Pancreas (tissue), 10 donors: ENCODE measurements around the gene ARHGAP31. TPM values are rescaled to one million over a fixed set of nuclear protein-coding genes. Genes with fewer than 3 reads are reported as not detected.

Source experiments
- ATAC-seq, 4 donors: fragments of 200-7000 bp; cut with Tn5 transposase; one replicate each; pipeline versions ENCODE4 v1.8.0 to v1.9.1; 2020; ENCODE audit warnings: mild to moderate bottlenecking in 4 of 4, moderate library complexity in 4 of 4
- DNase-seq, 6 donors: peaks; one replicate each; pipeline ENCODE4 v3.0.0-alpha.2; 2020
- FAIRE-seq: peaks from 2 replicates; lab custom pipeline; 2012; peaks lifted over from hg19 to GRCh38; lab: Jason Lieb, UNC
- H3K27ac ChIP-seq, 4 donors: fragments of 200-600 bp; sonication (generic); 1 replicate in 3 of 4; 2 replicates in 1 of 4; pipeline versions ENCODE4 v1.5.0 to v1.8.0; 2020
- H3K27me3 ChIP-seq, 4 donors: fragments of 200-600 bp; one replicate each; pipeline ENCODE4 v1.8.0; 2021
- H3K36me3 ChIP-seq, 3 donors: fragments of 200-600 bp; sonication (generic) in 1 of 3; one replicate each; pipeline versions ENCODE4 v1.5.0 to v1.8.0; 2020 to 2021
- H3K4me1 ChIP-seq, 3 donors: fragments of 200-600 bp; one replicate each; pipeline ENCODE4 v1.8.0; 2021
- H3K4me3 ChIP-seq, 4 donors: fragments of 200-600 bp; sonication (generic) in 2 of 4; one replicate each; pipeline versions ENCODE4 v1.5.0 to v1.8.0; 2020 to 2021
- H3K9me3 ChIP-seq, 4 donors: fragments of 200-600 bp; one replicate each; pipeline ENCODE4 v1.8.0; 2021
- CTCF ChIP-seq, 4 donors: fragments of 200-600 bp; sonication (generic) in 3 of 4; IDR thresholded peaks; one replicate each; pipeline versions ENCODE4 v1.5.0 to v1.8.0; 2021; ENCODE audit warnings: antibody characterized with exemption in 4 of 4
- WGBS, 2 donors: extraction: QIAGEN DNeasy Blood & Tissue Kit; methylation state at CpG; one replicate each; pipeline ENCODE4 v1.1.7; 2013; 5-methylcytosine and 5-hydroxymethylcytosine counted together
- intact Hi-C, 3 donors: fragments of 100-400 bp; cut with DNase I; formaldehyde crosslinking; loops; one replicate each; pipeline versions ENCODE4 v1.11.1 to v1.14.2; 2022
- polyA plus RNA-seq, 2 donors: library from polyadenylated mRNA; stranded (reverse); fragments of 200-250 nt; gene quantifications; one replicate each; pipeline ENCODE4 v1.2.3, GENCODE V29; 2013
- total RNA-seq, 6 donors: library from RNA; stranded (reverse); fragmentation: NEBNext Ultra II Directional in 4 of 6; extraction: Animal tissue kit (Norgen Biotek cat#: 25700) in 4 of 6; gene quantifications; one replicate each; pipeline versions ENCODE4 v1.2.1 to v1.2.4, GENCODE V29; 2021 to 2023
- donor health status: healthy with polysubstance abuse.
- donor health status: DM: no; HTN: no; CAD: no; lungs with moderate emphysema.
- donor health status: DM: no; HTN: no; CAD: no.
- donor health status: control.
- donor health status: control.
- donor health status: Bipolar disorder and iron deficiency.
- donor health status: DM: yes; HTN: yes; CAD: no.
- donor health status: DM: no; HTN: no; CAD: no.
- donor health status: DM: no; HTN: no; CAD: no.
- donor health status: DM: yes; HTN: yes; CAD: no.

ARHGAP31 gene
- total and polyA plus RNA-seq, 8 donors, result 1.5 to 8.3 (median 3.1) TPM

- H3K4me3 ChIP-seq, result no peak overlapping the region
- intact Hi-C loops, result no loop called here
- ATAC-seq (no peak), DNase-seq (no peak), FAIRE-seq (no peak)
- H3K9me3 ChIP-seq, result peaks cover 0 to 2% (median 0%) of the 10 kb centered on the region in 4 donors
- 95 to 98% methylated on average over 1 of the region's 1 CpG for WGBS, 2 donors
- no peak overlapping the region for H3K27ac ChIP-seq
- no peaks in the 10 kb centered on the region for H3K27me3 ChIP-seq
- peaks cover 0 to 35% (median 28%) of the 10 kb centered on the region in 3 donors for H3K36me3 ChIP-seq
- no peaks in the 10 kb centered on the region for H3K4me1 ChIP-seq
- TF ChIP-seq CTCF (IDR thresholded peaks at IDR 0.05), result no peak
Measured at GRCh38 chr3:119427669-119428068, 133.5 kb downstream of the ARHGAP31 start.

- H3K9me3 ChIP-seq, result peaks cover 0 to 2% (median 0%) of the 10 kb centered on the region in 4 donors
- no peak for DNase-seq
- FAIRE-seq, result no peak
- no peaks in the 10 kb centered on the region for H3K27me3 ChIP-seq
- no peaks in the 10 kb centered on the region for H3K4me1 ChIP-seq
- 92 to 95% methylated on average over 1 of the region's 1 CpG for WGBS, 2 donors
- no peak for TF ChIP-seq CTCF (IDR thresholded peaks at IDR 0.05)
- ATAC-seq, result no peak
- no peak overlapping the region for H3K27ac ChIP-seq
- intact Hi-C loops, result no loop called here
- peaks cover 0 to 44% (median 34%) of the 10 kb centered on the region in 3 donors for H3K36me3 ChIP-seq
- H3K4me3 ChIP-seq, result no peak overlapping the region
Measured at GRCh38 chr3:119428538-119428937, 134.4 kb downstream of the ARHGAP31 start.

GRCh38 chr3:119433613-119434325 is 139.6 kb downstream of the ARHGAP31 start:
- TF ChIP-seq CTCF (IDR thresholded peaks at IDR 0.05), result no peak
- no peak for ATAC-seq
- H3K9me3 ChIP-seq, result no peaks in the 10 kb centered on the region
- WGBS, 2 donors, result 95 to 98% methylated on average over 3 of the region's 3 CpGs
- peaks cover 9 to 89% (median 74%) of the 10 kb centered on the region in 3 donors for H3K36me3 ChIP-seq
- no peak overlapping the region for H3K27ac ChIP-seq
- no peaks in the 10 kb centered on the region for H3K4me1 ChIP-seq
- intact Hi-C loops, result no loop called here
- no peak overlapping the region for H3K4me3 ChIP-seq
- DNase-seq, result no peak
- no peaks in the 10 kb centered on the region for H3K27me3 ChIP-seq
- no peak for FAIRE-seq

- no peak overlapping the region for H3K4me3 ChIP-seq
- DNase-seq, result no peak
- H3K9me3 ChIP-seq, result no peaks in the 10 kb centered on the region
- ATAC-seq, result no peak
- TF ChIP-seq CTCF (IDR thresholded peaks at IDR 0.05), result no peak
- no peaks in the 10 kb centered on the region for H3K4me1 ChIP-seq
- no peak overlapping the region for H3K27ac ChIP-seq
- peaks cover 9 to 83% (median 65%) of the 10 kb centered on the region in 3 donors for H3K36me3 ChIP-seq
- FAIRE-seq, result no peak
- intact Hi-C loops, result no loop called here
- WGBS, 2 donors, result 96% methylated on average over 4 of the region's 4 CpGs
- H3K27me3 ChIP-seq, result no peaks in the 10 kb centered on the region
Measured at GRCh38 chr3:119434703-119435102, 140.5 kb downstream of the ARHGAP31 start.

GRCh38 chr3:119436977-119437376 is 142.8 kb downstream of the ARHGAP31 start:
- DNase-seq, result no peak
- intact Hi-C loops, result no loop called here
- no peaks in the 10 kb centered on the region for H3K27me3 ChIP-seq
- H3K36me3 ChIP-seq, result peaks cover 9 to 66% (median 47%) of the 10 kb centered on the region in 3 donors
- WGBS, 2 donors, result 90 to 100% methylated on average over 1 of the region's 1 CpG
- ATAC-seq, result no peak
- H3K4me1 ChIP-seq, result no peaks in the 10 kb centered on the region
- no peak overlapping the region for H3K27ac ChIP-seq
- TF ChIP-seq CTCF (IDR thresholded peaks at IDR 0.05), result no peak
- H3K9me3 ChIP-seq, result no peaks in the 10 kb centered on the region
- no peak for FAIRE-seq
- no peak overlapping the region for H3K4me3 ChIP-seq
